Mesothelial cell of epicardium (in vitro differentiated cells): ENCODE data around the gene PKP4. TPM values are rescaled to one million over a fixed set of nuclear protein-coding genes. Genes with fewer than 3 reads are reported as not detected.

Experiments used
- DNase-seq, 2 experiments: peaks; one replicate each; pipeline ENCODE4 v3.0.0; 2021; ENCODE audit warnings: low spot score in 2 of 2; ENCODE audit not compliant: unreplicated experiment in 2 of 2
- H3K27ac Mint-ChIP-seq: 2 replicates; pipeline ENCODE4 v1.8.0; 2021; ENCODE audit warnings: mixed read lengths
- H3K27me3 Mint-ChIP-seq: 2 replicates; pipeline ENCODE4 v1.8.0; 2021; ENCODE audit warnings: low read depth, mixed read lengths
- H3K36me3 Mint-ChIP-seq: 2 replicates; pipeline ENCODE4 v1.8.0; 2021; ENCODE audit warnings: mixed read lengths
- H3K4me1 Mint-ChIP-seq: 2 replicates; pipeline ENCODE4 v1.8.0; 2021; ENCODE audit warnings: mixed read lengths
- H3K4me3 Mint-ChIP-seq: 2 replicates; pipeline ENCODE4 v1.8.0; 2021; ENCODE audit warnings: mild to moderate bottlenecking, moderate library complexity, mixed read lengths
- H3K9me3 Mint-ChIP-seq: 2 replicates; pipeline ENCODE4 v1.8.0; 2021; ENCODE audit warnings: mixed read lengths
- CTCF ChIP-seq: fragments of 200-600 bp; sonication (generic); IDR thresholded peaks from one replicate; pipeline ENCODE4 v1.5.0; 2021; ENCODE audit warnings: antibody characterized with exemption; ENCODE audit not compliant: unreplicated experiment
- total RNA-seq: library from RNA; stranded (reverse); gene quantifications from 3 replicates; pipeline ENCODE4 v1.2.1, GENCODE V29; 2021

Gene PKP4
- total RNA-seq, 1 donor from 2014 or later, result 70.8 TPM

GRCh38 chr2:158556124-158556523 is 99.4 kb downstream of the PKP4 start:
- no peak overlapping the region for H3K27ac Mint-ChIP-seq
- peaks cover 20% of the 10 kb centered on the region for H3K36me3 Mint-ChIP-seq
- H3K27me3 Mint-ChIP-seq, result no peaks in the 10 kb centered on the region
- TF ChIP-seq CTCF, result no peak
- peaks cover 2% of the 10 kb centered on the region for H3K4me1 Mint-ChIP-seq
- peaks cover 11% of the 10 kb centered on the region for H3K9me3 Mint-ChIP-seq
- DNase-seq, result no peak
- H3K4me3 Mint-ChIP-seq, result no peak overlapping the region

DNA sequence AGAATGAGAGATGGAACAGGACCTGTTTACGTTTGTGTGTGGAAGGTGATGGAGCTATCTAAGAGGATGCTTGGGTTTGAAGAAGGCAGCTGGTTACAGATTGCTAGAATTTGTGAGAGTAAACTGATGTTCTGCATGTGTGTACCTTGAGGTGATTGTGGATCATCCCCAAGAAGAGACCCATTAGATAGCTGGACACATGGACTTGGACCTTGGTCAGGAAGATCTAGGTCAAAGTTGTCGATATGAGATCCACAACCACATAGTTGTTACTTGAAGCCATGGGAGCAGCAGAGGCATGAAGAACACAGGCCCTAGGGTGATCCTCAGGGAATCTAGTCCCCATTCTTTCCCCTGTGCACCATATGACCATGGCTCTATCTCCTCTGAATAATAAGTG is 101.0 kb downstream of the PKP4 start:
- Mint-ChIP-seq H3K4me3 (no peak overlapping the region), H3K36me3 (peaks cover 12% of the 10 kb centered on the region), H3K4me1 (peaks cover 2% of the 10 kb centered on the region), H3K27me3 (no peaks in the 10 kb centered on the region), H3K9me3 (peaks cover 5% of the 10 kb centered on the region), H3K27ac (no peak overlapping the region)
- TF ChIP-seq CTCF, result no peak
- DNase-seq, result no peak

- DNase-seq, result no peak
- peaks cover 2% of the 10 kb centered on the region for H3K4me1 Mint-ChIP-seq
- TF ChIP-seq CTCF, result no peak
- no peaks in the 10 kb centered on the region for H3K36me3 Mint-ChIP-seq
- H3K4me3 Mint-ChIP-seq, result no peak overlapping the region
- no peaks in the 10 kb centered on the region for H3K27me3 Mint-ChIP-seq
- H3K27ac Mint-ChIP-seq, result no peak overlapping the region
- no peaks in the 10 kb centered on the region for H3K9me3 Mint-ChIP-seq
Measured at GRCh38 chr2:158559252-158559651, 102.5 kb downstream of the PKP4 start.

GRCh38 chr2:158560259-158560658 is 103.5 kb downstream of the PKP4 start:
- no peak for DNase-seq
- no peak for TF ChIP-seq CTCF
- H3K9me3 Mint-ChIP-seq, result no peaks in the 10 kb centered on the region
- no peak overlapping the region for H3K27ac Mint-ChIP-seq
- H3K4me1 Mint-ChIP-seq, result peaks cover 2% of the 10 kb centered on the region
- no peaks in the 10 kb centered on the region for H3K27me3 Mint-ChIP-seq
- no peaks in the 10 kb centered on the region for H3K36me3 Mint-ChIP-seq
- no peak overlapping the region for H3K4me3 Mint-ChIP-seq

- no peak overlapping the region for H3K4me3 Mint-ChIP-seq
- H3K27me3 Mint-ChIP-seq, result no peaks in the 10 kb centered on the region
- H3K4me1 Mint-ChIP-seq, result peaks cover 2% of the 10 kb centered on the region
- no peak for DNase-seq
- no peak overlapping the region for H3K27ac Mint-ChIP-seq
- no peak for TF ChIP-seq CTCF
- H3K36me3 Mint-ChIP-seq, result no peaks in the 10 kb centered on the region
- no peaks in the 10 kb centered on the region for H3K9me3 Mint-ChIP-seq
Measured at GRCh38 chr2:158561054-158561453, 104.3 kb downstream of the PKP4 start.

GRCh38 chr2:158567208-158567607 is 110.5 kb downstream of the PKP4 start:
- no peak for TF ChIP-seq CTCF
- Mint-ChIP-seq H3K9me3 (peaks cover 16% of the 10 kb centered on the region), H3K27me3 (no peaks in the 10 kb centered on the region), H3K36me3 (peaks cover 23% of the 10 kb centered on the region), H3K27ac (no peak overlapping the region), H3K4me1 (no peaks in the 10 kb centered on the region), H3K4me3 (no peak overlapping the region)
- DNase-seq, result no peak
